Neural progenitor cell (in vitro differentiated cells): ENCODE data around the gene PABPC1L2A. TPM values are rescaled to one million over a fixed set of nuclear protein-coding genes. Genes with fewer than 3 reads are reported as not detected.

Source experiments
- DNase-seq: peaks from one replicate; pipeline ENCODE4 v3.0.0-alpha.2; 2016; ENCODE audit warnings: low spot score
- H2AFZ ChIP-seq: fragments of 200-600 bp; sonication (generic); replicated peaks from 2 replicates; pipeline ENCODE4 v1.6.1; 2016; ENCODE audit warnings: antibody characterized with exemption
- H3F3A ChIP-seq: fragments of 200-600 bp; sonication (generic); 2 replicates; pipeline ENCODE4 v1.6.1; 2016; ENCODE audit warnings: antibody characterized with exemption, low read depth
- H3K27ac ChIP-seq: fragments of 200-600 bp; sonication (generic); 2 replicates; pipeline ENCODE4 v1.5.1; 2016; ENCODE audit warnings: mild to moderate bottlenecking
- H3K27me3 ChIP-seq: fragments of 200-600 bp; sonication (generic); 2 replicates; pipeline ENCODE4 v1.6.1; 2016; ENCODE audit warnings: mild to moderate bottlenecking, moderate library complexity
- H3K36me3 ChIP-seq: fragments of 200-600 bp; sonication (generic); 2 replicates; pipeline ENCODE4 v1.5.1; 2016
- H3K4me1 ChIP-seq: fragments of 200-600 bp; sonication (generic); 2 replicates; pipeline ENCODE4 v1.6.1; 2016; ENCODE audit warnings: mixed run types
- H3K4me2 ChIP-seq: fragments of 200-600 bp; sonication (generic); 2 replicates; pipeline ENCODE4 v1.6.1; 2016
- H3K4me3 ChIP-seq: fragments of 200-600 bp; sonication (generic); 2 replicates; pipeline ENCODE4 v1.5.1; 2016
- H3K79me2 ChIP-seq: fragments of 200-600 bp; sonication (generic); 2 replicates; pipeline ENCODE4 v1.6.1; 2016; ENCODE audit warnings: low read depth
- H3K9ac ChIP-seq: fragments of 200-600 bp; sonication (generic); 2 replicates; pipeline ENCODE4 v1.6.1; 2016
- H3K9me3 ChIP-seq: fragments of 200-600 bp; sonication (generic); 2 replicates; pipeline ENCODE4 v1.5.1; 2016; ENCODE audit warnings: low read depth
- H4K20me1 ChIP-seq: fragments of 200-600 bp; sonication (generic); 2 replicates; pipeline ENCODE4 v1.6.1; 2016; ENCODE audit warnings: low read depth
- H3K27ac Mint-ChIP-seq: 3 replicates; pipeline ENCODE4 v1.8.0; 2021; ENCODE audit warnings: mixed read lengths
- H3K27me3 Mint-ChIP-seq: 2 replicates; pipeline ENCODE4 v1.8.0; 2022; ENCODE audit warnings: low read depth, mild to moderate bottlenecking, inconsistent platforms, moderate library complexity, mixed read lengths; ENCODE audit not compliant: insufficient read depth
- H3K36me3 Mint-ChIP-seq: 3 replicates; pipeline ENCODE4 v1.8.0; 2021; ENCODE audit warnings: mixed read lengths
- H3K4me1 Mint-ChIP-seq: 3 replicates; pipeline ENCODE4 v1.8.0; 2021; ENCODE audit warnings: mixed read lengths
- H3K4me3 Mint-ChIP-seq: 3 replicates; pipeline ENCODE4 v1.8.0; 2021; ENCODE audit warnings: mild to moderate bottlenecking, moderate library complexity, mixed read lengths
- H3K9me3 Mint-ChIP-seq: 3 replicates; pipeline ENCODE4 v1.8.0; 2020; ENCODE audit warnings: mixed read lengths
- CTCF ChIP-seq: fragments of 200-600 bp; sonication (generic); IDR thresholded peaks from 2 replicates; pipeline ENCODE4 v1.5.1; 2017; ENCODE audit warnings: antibody characterized with exemption, mild to moderate bottlenecking
- EZH2 ChIP-seq: fragments of 200-600 bp; sonication (generic); IDR thresholded peaks from 2 replicates; pipeline ENCODE4 v1.6.1; 2017; ENCODE audit warnings: antibody characterized with exemption, mild to moderate bottlenecking, moderate library complexity
- EZH2phosphoT487 ChIP-seq: fragments of 200-600 bp; sonication (generic); IDR thresholded peaks from 2 replicates; pipeline ENCODE4 v1.6.1; 2017; ENCODE audit warnings: antibody characterized with exemption
- total RNA-seq: library from RNA; depleted of rRNA; stranded (reverse); fragments of >200 nt; gene quantifications from 2 replicates; pipeline ENCODE4 v1.2.3, GENCODE V29; 2015; ENCODE audit warnings: low replicate concordance

PABPC1L2A gene
- total RNA-seq, 1 donor from 2014 or later: 0.77 TPM

DNA sequence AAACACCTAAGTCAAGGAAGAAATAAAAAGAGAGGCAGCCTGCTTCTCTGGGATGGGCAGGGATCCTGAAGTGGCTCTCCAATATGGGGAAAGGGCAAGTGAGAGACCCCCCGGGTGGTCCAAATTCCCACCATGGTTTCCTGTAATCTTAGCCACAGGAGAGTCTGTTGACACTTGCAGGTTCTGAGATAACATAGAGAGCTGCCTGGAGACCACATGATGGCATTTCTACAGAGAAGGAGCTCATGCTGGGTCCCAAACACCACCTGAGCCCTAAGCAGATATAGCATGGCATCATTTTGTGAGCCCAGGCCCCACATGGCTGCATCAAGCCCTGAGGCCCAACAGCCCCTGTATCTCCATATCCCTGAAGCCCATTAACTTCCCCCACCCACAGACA, 50.4 kb downstream of the PABPC1L2A start:
- Mint-ChIP-seq H3K27me3 (no peaks in the 10 kb centered on the region), H3K27ac (no peak overlapping the region), H3K4me3 (no peak overlapping the region), H3K36me3 (no peaks in the 10 kb centered on the region), H3K4me1 (no peaks in the 10 kb centered on the region), H3K9me3 (peaks cover 5% of the 10 kb centered on the region)
- H3K27me3 ChIP-seq: no peaks in the 10 kb centered on the region
- no peak overlapping the region for H3K9ac ChIP-seq
- DNase-seq: no peak
- no peaks in the 10 kb centered on the region for H4K20me1 ChIP-seq
- H3F3A ChIP-seq: no peaks in the 10 kb centered on the region
- H3K4me3 ChIP-seq: no peak overlapping the region
- H3K4me1 ChIP-seq: no peaks in the 10 kb centered on the region
- no peak overlapping the region for H2AFZ ChIP-seq
- peaks cover 3% of the 10 kb centered on the region for H3K36me3 ChIP-seq
- TF ChIP-seq EZH2phosphoT487 (no peak), EZH2 (no peak), CTCF (no peak)
- H3K9me3 ChIP-seq: peaks cover 17% of the 10 kb centered on the region
- no peak overlapping the region for H3K4me2 ChIP-seq
- no peaks in the 10 kb centered on the region for H3K79me2 ChIP-seq
- H3K27ac ChIP-seq: no peak overlapping the region

Other genes with a start within 250 kb of the PABPC1L2A start
- not detected in 2 replicates for gene FAM236C, start 166.9 kb downstream of the PABPC1L2A start, total RNA-seq
- not detected in 2 replicates for gene FAM236A, start 141.3 kb downstream of the PABPC1L2A start, total RNA-seq
- not detected in 2 replicates for gene DMRTC1, start 135.7 kb downstream of the PABPC1L2A start, total RNA-seq
- gene PABPC1L2B, start 76.6 kb downstream of the PABPC1L2A start, total RNA-seq: 0.22 TPM in 1 of 2 replicates, not detected in the other
- 13.3 and 22.6 TPM in 2 replicates for gene NAP1L2, start 135.3 kb upstream of the PABPC1L2A start, total RNA-seq